HG03457 (cell line): ENCODE results near the gene ZBTB16.

Experiments used
- ATAC-seq: cut with Tn5 transposase; IDR thresholded peaks from one replicate; pipeline ENCODE4 v1.9.1; 2021; ENCODE audit warnings: moderate number of reproducible peaks; ENCODE audit not compliant: unreplicated experiment

ZBTB16 gene

DNA sequence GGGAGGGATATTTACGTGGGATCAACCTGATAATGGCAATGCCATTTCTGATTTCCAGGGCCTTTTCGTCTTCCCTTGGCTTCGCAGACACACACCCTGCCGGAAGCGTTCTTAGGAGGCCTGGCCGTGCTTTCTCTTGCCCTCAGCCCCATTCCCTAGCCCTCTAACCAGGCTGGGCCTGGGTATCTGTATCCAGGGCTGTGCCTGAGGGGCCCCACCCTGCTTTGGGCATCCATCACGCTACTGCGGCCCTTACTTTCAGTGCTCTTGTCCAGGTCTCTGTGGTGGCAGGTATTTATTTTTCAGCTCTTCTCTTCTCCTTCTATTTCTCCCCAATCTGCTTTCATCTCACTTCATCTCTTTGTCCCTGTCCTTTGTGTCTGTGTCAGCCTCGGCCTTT lies 105.0 kb downstream of the ZBTB16 start:
- no peak for ATAC-seq

- no peak for ATAC-seq
Measured at GRCh38 chr11:114165326-114166230, 106.1 kb downstream of the ZBTB16 start.

DNA sequence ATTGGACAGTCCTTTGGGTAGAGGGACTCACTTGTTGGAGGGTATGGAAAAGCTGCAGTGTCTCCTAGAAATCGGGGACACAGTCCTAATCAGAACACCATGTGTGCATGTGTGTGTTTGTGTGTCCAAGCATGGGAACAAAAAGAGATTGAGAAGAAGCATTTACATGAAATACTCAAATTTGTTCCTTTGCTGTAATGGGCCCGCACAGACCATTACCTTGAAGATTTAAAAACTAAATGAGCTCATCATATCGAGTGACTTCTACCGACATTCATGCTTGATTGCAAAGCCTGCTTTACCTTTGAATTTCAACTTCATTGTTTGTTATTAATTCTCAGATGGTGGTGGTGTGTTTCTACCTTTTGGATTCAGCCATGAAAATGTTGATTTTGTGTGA lies 106.9 kb downstream of the ZBTB16 start:
- ATAC-seq = no peak

GRCh38 chr11:114166897-114167323 lies 107.4 kb downstream of the ZBTB16 start:
- ATAC-seq = no peak

- no peak for ATAC-seq
Measured at GRCh38 chr11:114167355-114167754, 107.8 kb downstream of the ZBTB16 start.

DNA sequence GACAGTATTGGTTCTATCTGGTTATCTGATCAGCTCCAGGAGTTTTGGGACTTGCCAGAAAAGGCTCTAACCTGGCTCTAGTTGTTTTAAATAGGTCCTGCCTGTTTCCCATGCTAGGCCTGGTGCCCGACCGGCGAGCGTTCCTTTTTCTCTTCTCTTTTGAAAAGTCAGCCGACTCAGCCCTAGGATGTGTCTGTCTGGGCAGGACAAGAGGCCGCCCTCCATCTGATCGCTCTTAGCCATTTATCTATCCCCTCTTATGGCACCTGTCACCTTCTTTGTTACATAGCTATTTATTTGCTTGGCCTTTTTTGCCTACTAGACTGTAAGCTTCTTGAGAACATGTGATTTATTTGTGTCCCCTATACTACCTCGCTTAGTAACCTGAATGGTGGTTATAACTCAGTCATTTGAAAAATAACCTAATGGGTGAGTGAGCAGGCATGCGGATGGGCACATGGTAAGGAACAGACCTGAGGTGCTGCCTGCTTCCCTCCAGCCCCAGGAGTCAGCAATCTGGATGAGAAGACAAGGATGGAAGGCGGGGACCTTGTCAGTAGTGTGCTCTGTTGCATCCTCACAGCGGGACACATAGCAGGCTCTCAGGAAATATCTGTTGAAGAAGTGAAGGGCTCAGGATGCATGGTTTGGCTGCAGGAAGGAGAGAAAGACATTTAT lies 108.4 kb downstream of the ZBTB16 start:
- no peak for ATAC-seq

DNA sequence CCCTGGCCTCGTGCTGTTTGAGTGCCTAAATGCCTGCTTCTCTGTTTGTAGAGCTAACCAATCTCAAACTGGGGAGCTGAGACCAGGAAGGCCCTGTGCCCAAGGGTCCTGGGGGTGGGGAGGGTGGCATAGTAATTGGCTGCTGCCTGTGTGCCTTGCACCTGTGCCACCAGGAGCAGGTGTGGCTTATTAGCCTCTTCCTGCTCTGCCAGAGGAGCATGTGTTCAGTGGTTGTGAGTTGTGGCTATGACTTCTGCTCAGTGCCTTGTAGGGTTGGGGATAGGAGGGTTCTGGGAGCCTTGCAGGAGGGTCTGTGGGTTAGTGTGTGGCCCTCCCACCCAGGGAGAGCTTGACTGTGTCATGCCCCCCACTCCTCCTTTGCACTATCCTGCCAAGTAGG lies 109.2 kb downstream of the ZBTB16 start:
- ATAC-seq = no peak

DNA sequence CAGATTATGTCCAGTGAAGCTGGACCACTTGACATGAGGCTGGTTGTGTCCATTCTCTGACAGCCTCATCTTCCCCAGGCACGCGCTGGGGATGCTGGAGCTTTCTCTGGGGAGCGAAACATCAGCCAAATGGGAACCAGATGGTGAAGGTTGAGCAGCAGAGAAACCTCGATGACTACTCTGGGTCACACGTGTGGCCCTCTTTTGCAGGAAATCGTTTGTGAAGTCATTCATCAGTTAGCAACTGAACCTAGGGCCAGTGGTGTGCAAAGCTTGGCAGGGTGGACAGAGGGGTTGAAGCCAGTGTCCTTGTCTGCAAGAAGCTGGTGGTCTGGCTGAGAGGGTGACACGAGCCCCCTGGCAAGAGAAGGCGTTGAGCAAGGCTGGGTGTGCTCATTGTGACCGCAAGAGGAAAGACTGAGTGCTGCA lies 109.8 kb downstream of the ZBTB16 start:
- ATAC-seq = no peak

DNA sequence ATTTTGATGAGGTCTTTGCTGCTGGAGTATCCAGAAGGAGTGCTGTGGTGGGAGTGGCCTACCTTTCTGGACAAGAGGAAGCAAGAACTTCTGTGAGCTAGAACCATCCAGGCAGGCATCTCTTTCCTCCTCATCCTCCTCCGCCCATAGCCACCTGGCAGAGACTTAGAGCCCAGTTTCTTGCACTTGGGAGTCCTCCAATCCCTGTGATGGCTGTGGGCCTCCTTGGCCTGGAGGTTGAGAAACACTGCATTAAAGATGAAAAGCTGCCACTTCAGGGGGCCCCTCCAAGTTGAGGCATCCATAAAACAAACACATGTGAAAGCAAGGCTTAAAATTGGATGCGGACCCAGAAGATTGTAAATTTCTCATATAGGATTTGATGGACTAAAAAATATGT lies 110.3 kb downstream of the ZBTB16 start:
- no peak for ATAC-seq

DNA sequence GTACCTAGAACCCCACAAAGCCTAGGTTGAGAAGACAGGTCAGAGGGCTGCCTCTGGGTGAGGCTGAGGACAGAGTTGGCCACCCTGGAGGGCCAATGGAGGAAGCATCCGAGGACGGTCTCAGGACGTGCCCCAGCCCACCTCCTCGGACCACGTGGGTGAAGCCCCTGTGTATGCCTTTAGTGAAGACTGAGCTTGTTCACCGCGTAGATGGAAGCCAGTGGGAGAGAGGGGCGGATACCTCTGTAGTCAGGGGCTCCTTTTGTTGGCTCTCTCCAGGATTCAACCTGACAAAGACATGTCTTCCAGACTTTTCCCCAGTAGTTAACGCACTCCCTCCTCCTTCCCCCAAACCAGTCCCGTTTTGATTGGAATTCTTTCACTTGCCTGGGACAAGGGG lies 110.7 kb downstream of the ZBTB16 start:
- no peak for ATAC-seq

DNA sequence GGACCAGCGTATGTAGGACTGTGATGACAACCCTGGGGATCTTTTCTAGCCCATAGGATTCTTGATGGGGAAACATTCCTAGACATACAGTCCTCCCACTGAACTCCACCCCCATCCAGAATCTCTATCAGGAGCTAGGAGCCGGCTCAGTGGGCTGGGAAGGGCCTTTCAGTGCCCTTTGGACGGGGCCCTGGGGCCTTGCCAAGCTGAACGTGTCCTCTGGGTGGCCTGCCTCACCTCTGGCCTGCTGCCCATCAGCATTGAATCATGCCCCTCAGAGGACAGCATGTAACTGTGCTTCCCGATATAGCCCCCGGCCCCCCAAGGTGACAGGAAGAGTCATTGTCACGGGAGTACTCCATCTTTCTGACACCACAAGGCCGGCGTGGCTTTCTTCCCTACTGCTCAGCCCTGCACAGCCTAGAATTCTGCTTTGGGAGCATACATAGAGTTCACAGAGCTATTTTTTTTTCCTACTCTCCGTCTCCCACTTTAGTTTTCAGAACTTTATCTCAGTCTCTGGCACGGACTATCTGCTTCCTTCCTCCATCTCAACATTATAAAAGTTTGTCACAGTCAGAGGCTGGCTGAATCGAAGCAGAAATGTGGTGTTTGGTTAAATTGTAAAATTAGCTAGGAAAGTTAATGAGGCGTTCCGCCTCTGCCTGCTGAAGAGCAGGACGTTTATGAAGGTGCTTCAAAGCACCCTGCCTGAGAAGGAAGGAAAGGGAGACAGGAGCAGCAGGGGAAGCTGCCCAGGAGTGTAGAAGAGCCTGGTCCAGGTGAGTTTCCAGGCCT lies 111.9 kb downstream of the ZBTB16 start:
- ATAC-seq = no peak

DNA sequence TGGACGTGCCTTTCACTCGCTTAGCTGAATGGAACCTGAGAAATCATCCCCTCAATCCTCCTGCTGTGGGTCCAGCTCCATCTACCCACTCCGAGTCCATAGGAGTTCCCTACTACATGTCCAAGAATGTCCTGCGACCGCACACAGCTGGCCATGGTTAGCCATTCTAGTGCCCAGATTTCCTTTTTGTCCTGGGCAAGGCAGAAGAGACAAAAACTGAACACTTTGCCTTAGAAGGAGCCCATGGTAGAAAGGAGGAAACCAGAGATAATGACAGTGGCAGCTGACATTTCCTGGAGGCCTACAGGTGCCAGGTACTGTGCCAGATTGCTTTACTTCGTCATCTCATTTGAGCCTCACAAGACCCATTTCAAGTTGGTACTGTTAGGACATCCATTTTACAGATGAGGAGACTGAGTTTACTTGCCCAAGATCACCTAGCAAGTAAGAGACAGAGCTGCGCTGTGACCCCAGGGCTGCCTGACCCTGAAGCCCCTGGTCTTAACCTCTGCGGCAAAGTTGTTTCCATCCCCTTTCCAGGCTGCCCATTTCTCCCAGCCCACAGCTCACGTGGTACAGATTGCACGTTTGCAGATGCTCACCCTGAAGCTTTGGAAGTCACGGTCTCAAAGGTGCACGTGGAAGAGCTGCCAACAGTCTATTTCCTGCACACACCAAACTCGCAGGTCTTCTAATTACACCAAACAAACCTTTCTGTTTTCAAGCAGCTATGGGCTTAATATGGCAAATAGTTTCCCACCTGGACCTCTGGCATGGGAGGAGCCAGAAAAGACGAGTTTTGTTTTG lies 112.7 kb downstream of the ZBTB16 start:
- no peak for ATAC-seq

GRCh38 chr11:114172871-114173444 lies 113.4 kb downstream of the ZBTB16 start:
- ATAC-seq = no peak

DNA sequence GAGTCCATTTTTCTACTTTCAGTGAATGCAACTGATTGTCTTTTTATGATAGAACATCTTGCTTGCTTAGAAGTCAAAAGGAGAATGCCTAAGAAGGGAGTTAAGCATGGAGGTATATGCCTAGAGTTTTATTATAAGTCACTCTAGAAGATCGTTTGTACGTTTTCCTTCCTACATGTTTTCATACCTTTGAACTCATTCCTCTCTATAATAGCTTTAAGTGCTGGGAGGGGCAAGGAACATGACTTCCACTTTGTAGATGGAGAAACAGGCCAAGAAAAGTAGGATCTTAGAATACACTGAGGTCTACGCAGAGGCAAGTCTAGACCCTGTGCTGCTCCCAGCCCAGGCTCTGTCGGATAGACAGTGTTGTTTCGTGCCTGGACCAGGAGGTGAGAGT lies 114.3 kb downstream of the ZBTB16 start:
- ATAC-seq = no peak

GRCh38 chr11:114174712-114175495 lies 115.4 kb downstream of the ZBTB16 start:
- no peak for ATAC-seq

GRCh38 chr11:114175706-114176105 lies 116.2 kb downstream of the ZBTB16 start:
- ATAC-seq = no peak

GRCh38 chr11:114176321-114176720 lies 116.8 kb downstream of the ZBTB16 start:
- ATAC-seq = no peak

DNA sequence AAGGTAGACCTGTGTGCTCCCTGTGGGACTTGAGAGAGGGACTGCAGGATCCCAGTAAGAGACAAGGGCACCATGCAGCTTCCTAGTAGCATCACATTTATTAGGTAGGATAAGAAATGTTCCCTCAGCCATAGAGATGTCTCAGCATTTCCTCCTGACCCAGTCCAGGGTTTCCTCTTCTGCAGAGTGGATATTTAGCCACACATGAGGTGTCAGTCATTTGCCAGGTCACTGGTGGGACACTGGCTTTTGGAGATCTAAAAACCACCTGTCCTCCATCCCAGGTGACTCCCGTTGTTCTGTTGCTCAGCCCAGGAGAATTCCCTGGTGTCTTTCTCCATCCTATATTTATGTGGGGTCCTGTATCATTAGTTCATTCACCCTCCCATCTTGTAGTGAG lies 119.1 kb downstream of the ZBTB16 start:
- no peak for ATAC-seq

DNA sequence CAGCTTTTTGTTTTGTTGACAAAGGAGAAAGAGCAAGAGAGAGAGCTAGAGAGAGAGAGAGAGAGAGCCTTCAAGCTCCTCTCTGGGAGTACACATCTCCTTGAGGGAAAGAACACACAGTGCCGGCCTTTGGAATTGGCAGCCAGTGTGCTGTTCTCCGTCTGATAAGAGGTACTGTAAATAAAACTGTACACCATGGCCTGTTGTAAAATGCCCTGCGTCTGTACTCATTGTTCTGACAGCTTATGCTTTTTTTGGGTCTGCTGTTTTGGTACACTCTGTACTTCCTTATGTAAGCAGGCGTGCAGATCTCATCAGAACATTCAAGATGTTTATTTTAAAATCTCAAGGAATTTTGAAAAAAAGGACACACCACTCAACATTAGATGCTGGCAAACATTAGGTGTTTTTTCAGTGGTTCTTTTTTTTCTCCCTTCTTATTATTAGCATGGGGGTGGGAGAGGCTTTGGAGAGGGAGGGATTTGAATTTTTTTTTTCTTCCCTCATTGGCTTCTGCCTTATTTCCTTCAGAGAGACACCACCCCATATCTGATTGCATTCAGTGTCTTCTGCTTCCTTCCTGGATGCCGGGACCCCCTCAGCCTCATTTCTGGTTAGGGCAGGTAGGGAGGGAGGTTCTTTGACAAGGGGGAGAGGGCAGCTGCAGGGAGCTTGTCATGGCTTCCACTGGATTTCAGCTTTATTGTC lies 119.9 kb downstream of the ZBTB16 start:
- ATAC-seq = no peak
